GM10847 (cell line): ENCODE results near the gene IQGAP2.

Experiments
- POLR2A ChIP-seq: IDR thresholded peaks from 2 replicates; pipeline ENCODE4 v1.6.1; 2011; ENCODE audit not compliant: insufficient read length; ENCODE audit errors: extremely low read depth

IQGAP2 gene

DNA sequence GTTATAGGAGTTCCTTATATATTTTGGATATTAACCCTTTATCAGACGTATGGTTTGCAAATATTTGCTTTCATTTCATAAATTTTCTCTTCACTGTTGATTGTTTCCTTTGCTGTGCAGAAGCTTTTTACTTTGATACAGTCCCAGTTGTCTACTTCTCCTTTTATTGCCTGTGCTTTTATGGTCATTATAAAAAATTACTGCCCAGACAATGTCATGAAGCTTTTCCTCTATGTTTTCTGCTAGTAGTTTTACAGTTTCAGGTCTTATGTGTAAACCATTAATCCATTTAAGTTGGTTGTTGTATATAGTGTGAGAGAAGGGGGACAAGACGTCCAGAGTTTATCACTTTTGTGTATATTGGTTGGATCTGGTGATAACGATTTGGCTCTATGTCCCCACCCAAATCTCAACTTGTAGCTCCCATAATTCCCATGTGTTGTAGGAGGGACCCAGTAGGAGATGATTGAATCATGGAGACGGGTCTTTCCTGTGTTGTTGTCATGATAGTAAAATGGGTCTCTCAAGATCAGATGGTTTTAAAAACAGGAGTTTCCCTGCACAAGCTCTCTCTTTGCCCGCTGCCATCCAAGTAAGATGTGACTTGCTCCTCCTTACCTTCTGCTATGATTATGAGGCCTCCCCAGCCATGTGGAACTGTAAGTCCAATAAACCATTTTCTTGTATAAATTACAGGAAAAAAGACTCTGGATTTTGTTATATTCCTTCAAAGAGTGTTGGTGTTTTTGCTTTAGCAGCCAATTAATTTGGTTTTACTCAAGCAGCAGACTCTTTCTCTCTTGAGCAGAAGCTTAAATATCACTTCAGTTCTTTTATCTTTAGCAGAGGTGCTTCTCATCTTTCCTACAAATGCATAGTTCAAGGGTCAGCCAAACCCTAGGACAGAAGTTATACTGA, 326.5 kb downstream of the IQGAP2 start:
- TF ChIP-seq POLR2A, result no peak

- no peak for TF ChIP-seq POLR2A
These were observed 329.4 kb downstream of the IQGAP2 start for GRCh38 chr5:76732405-76733048.

DNA sequence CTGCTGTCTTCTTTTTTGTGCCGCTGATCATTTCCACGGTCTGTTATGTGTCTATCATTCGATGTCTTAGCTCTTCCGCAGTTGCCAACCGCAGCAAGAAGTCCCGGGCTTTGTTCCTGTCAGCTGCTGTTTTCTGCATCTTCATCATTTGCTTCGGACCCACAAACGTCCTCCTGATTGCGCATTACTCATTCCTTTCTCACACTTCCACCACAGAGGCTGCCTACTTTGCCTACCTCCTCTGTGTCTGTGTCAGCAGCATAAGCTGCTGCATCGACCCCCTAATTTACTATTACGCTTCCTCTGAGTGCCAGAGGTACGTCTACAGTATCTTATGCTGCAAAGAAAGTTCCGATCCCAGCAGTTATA, 329.9 kb downstream of the IQGAP2 start:
- TF ChIP-seq POLR2A, result no peak

DNA sequence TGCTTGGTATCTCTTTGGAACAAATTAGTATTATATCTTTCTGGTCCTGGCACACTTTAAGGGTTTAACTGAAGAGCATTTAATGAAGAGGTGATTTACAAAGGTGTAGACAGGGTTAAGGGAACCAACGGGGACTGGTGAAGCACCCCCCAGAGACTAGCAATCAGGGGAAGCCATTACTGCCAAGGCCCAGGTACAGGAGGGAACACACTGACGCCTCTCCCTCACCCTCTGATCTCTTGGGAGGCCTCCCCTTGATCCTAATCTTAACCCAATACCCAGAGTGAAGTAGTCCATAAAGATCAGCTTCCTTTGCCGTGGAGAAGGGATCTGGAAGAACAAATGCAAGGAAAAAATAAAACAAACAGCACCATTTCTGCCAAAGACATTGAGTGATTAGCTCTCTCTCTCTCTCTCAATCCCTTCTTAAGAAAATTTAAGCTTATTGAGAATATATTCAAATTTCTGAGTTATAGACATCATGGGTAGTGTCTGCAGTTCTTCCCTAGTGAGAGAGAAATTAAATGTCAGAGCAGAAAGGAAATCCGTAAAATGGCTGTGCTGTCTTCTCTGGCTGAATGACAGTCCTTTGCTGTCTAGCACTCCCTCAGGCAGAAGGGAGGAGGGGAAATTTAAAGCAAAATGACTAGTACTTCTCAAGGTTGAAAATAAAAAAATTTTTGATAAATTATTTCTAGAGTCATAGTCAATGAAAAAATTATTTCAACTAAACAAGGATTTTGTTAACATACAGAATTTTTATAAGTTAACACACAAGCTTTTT, 332.9 kb downstream of the IQGAP2 start:
- TF ChIP-seq POLR2A, result no peak

DNA sequence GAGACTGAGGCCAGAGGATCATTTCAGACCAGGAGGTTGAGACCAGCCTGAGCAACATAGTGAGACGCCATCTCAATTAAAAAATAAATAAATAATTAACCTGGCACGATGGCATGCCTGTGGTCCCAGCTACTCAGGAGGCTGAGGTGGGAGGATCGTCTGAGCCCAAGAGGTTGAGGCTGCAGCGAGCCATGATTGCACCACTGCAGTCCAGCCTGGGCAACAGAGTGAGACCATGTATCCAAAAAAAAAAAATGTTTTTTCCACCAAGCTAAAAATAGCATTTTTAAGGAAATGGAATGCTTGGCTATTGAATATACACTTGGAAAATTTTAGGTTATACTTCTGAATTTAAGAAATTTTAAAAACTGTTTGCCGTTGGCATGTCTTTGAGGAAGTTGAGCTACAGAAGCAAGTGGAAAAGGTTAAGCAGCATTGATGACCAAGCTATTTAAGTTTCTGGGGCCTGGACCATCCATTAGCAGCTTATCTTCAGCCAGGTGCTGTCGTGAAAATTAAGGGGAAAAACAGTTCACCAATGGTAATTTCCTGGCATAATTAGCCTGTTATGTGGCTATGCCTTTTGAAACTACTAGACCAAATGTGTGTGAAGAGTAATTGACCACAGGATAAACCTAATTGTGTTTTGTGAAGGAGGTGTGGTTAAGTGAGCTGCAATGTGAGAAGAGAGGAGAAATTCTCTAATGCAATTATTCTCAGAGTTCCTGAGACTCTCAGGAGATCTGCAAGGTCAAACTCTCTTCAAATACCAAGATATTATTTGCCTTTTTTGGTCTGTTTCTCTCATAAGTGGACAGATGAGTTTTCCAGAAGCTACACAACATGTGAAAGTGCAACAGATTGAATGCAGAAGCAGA, 333.8 kb downstream of the IQGAP2 start:
- TF ChIP-seq POLR2A, result no peak

DNA sequence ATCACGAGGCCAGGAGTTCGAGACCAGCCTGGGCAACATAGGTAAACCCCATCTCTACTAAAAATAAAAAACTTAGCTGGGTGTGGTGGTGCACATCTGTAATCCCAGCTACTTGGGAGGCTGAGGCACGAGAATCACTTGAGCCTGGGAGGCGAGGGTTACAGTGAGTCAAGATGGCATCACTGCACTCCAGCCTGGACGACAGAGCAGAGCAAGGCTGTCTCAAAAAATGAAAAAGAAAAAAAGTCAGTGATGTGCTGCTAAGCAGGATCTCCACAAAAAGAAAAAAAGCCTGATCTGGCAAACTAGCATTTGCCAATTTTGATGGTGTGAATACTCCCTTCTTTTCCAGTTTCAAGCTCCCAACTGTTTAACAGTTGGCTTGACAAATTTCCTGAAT, 334.8 kb downstream of the IQGAP2 start:
- no peak for TF ChIP-seq POLR2A

DNA sequence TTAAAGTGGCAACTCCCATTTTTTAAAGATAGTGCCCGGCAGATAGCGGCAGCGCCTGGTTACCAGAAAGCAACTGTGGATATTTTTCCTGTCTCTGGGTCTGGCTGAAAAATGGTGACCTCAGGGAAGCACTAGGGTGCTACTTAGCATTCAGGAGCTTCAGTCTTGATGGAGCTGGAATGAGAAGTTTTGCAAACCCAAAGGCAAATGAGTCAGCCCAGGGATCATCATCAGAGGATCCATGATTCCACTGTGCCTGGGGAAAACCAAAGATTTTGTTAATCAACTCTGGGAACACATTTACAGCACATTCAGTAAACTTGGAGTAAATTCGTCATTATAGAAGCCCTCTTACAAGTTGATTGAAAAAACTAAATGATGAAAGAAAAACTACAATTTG, 339.5 kb downstream of the IQGAP2 start:
- TF ChIP-seq POLR2A, result no peak

DNA sequence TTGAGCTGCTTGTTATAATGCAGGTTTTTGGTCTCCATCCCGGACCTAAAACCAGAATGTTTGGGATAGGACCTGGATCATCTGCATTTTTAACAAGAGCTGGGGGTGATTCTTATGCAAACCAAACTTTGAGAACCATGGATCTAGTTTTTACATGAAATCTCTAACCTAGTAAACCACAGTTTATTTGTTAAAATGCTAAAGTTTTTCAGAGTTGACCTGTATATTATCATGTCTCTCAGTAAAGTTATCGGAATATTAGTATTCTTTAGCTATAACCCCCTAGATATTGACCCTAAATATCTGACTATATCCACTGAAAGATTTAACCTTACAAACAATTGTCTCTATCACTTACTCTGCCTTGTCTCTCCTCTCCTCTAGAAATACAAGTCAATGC, 341.5 kb downstream of the IQGAP2 start:
- TF ChIP-seq POLR2A, result no peak

DNA sequence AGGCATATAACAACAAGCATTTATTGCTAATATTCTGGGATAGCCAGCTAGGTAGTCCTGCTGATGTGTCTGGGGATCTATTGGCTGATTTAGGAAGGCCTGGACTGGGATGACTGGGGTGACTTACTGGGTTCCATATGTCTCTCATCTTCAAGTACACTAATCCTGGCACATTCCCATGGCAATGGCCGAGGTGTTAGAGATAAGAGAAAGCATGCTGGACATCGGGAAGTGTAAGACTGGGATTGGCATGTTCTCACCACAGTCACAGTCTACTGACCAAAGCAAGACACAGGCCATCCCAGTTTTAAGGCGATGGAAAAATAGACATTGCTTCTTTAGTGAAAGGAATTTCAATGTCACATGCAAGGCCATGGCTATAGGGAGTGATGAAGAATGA, 342.6 kb downstream of the IQGAP2 start:
- no peak for TF ChIP-seq POLR2A

GRCh38 chr5:76746677-76747076, 343.6 kb downstream of the IQGAP2 start:
- no peak for TF ChIP-seq POLR2A

DNA sequence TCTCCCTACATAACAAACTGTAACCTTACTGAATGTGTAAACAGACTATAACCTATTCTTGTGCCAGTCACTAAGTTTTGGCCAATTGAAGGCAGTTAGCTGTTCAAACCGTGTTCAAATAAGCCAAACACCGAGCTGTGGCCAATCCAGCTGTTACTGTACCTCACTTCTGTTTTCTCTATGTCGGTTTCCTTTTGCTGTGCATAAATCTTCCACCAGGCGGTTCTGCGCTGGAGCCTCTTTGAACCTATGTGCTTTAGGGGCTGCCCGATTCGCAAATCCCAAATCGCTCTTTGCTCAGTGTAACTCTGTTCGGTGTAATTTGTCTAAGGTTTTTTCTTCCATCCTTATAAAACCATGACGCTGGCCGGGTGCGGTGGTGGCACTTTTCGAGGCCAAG, 344.6 kb downstream of the IQGAP2 start:
- no peak for TF ChIP-seq POLR2A

GRCh38 chr5:76751291-76751690, 348.2 kb downstream of the IQGAP2 start:
- TF ChIP-seq POLR2A, result no peak

GRCh38 chr5:76754668-76755078, 351.6 kb downstream of the IQGAP2 start:
- no peak for TF ChIP-seq POLR2A

GRCh38 chr5:76755779-76756637, 352.9 kb downstream of the IQGAP2 start:
- TF ChIP-seq POLR2A, result no peak
